IMR-90 (cell line): Measurements from ENCODE around the gene AAGAB. TPM values are rescaled to one million over a fixed set of nuclear protein-coding genes. Genes with fewer than 3 reads are reported as not detected.

Experiments
- ATAC-seq: fragments of 200-7000 bp; cut with Tn5 transposase; 2 replicates; pipeline ENCODE4 v1.9.1; 2020; ENCODE audit warnings: low read depth, mild to moderate bottlenecking, moderate library complexity
- BruUV-seq: library from RNA; stranded (reverse); fragments of 400-500 nt; replicated peaks from 2 replicates; lab custom pipeline; 2021; lab: Mats Ljungman, UMichigan
- CTCF ChIA-PET: fragments of 300-600 bp; formaldehyde crosslinking; extraction: SDS; loops from one replicate; lab custom pipeline; 2021; ENCODE audit warnings: antibody characterized with exemption; lab: Yijun Ruan, JAX
- POLR2A ChIA-PET: fragments of 300-600 bp; sonication (Branson Sonifier 250); formaldehyde crosslinking; loops from one replicate; lab custom pipeline; 2022; ENCODE audit warnings: antibody characterized with exemption; ENCODE audit not compliant: unreplicated experiment; lab: Charles Lee
- DNase-seq: peaks from one replicate; pipeline ENCODE4 v3.0.0; 2013
- H2AFZ ChIP-seq: replicated peaks from 2 replicates; pipeline ENCODE3; 2013; ENCODE audit warnings: low read length, mild to moderate bottlenecking; ENCODE audit not compliant: poor library complexity
- H2AK5ac ChIP-seq: 2 replicates; pipeline ENCODE4 v1.6.1; 2013; ENCODE audit warnings: low read depth, low read length, inconsistent platforms
- H2AK9ac ChIP-seq: replicated peaks from 2 replicates; pipeline ENCODE3; 2013; ENCODE audit warnings: mild to moderate bottlenecking, low read depth, low read length, moderate library complexity; ENCODE audit not compliant: poor library complexity
- H2BK120ac ChIP-seq: 2 replicates; pipeline ENCODE4 v1.6.1; 2013; ENCODE audit warnings: low read depth, low read length, inconsistent platforms
- H2BK15ac ChIP-seq: 3 replicates; pipeline ENCODE4 v1.6.1; 2013; ENCODE audit warnings: low read depth, low read length, inconsistent platforms
- H2BK20ac ChIP-seq: 2 replicates; pipeline ENCODE4 v1.6.1; 2013; ENCODE audit warnings: low read depth, mild to moderate bottlenecking, inconsistent platforms, low read length, moderate library complexity
- H2BK5ac ChIP-seq: 2 replicates; pipeline ENCODE4 v1.6.1; 2013; ENCODE audit warnings: mild to moderate bottlenecking, low read depth, low read length, inconsistent platforms; ENCODE audit not compliant: poor library complexity, severe bottlenecking
- H3K14ac ChIP-seq: replicated peaks from 2 replicates; pipeline ENCODE4 v1.6.1; 2013; ENCODE audit warnings: low read depth, low read length, inconsistent platforms
- H3K18ac ChIP-seq: 2 replicates; pipeline ENCODE4 v1.6.1; 2013; ENCODE audit warnings: low read depth, low read length, control low read depth
- H3K23ac ChIP-seq: 2 replicates; pipeline ENCODE4 v1.6.1; 2013; ENCODE audit warnings: low read depth, low read length, inconsistent platforms
- H3K27ac ChIP-seq: 2 replicates; pipeline ENCODE4 v1.5.1; 2013; ENCODE audit warnings: mild to moderate bottlenecking, control low read depth, low read length; ENCODE audit not compliant: insufficient read depth
- H3K27me3 ChIP-seq: 2 replicates; pipeline ENCODE4 v1.6.1; 2013; ENCODE audit warnings: low read length; ENCODE audit not compliant: control insufficient read depth, insufficient read depth
- H3K36me3 ChIP-seq: 2 replicates; pipeline ENCODE4 v1.6.1; 2013; ENCODE audit warnings: low read length, mixed read lengths; ENCODE audit not compliant: control insufficient read depth, insufficient read depth
- H3K4ac ChIP-seq: 2 replicates; pipeline ENCODE4 v1.6.1; 2013; ENCODE audit warnings: low read depth, low read length, inconsistent platforms
- H3K4me1 ChIP-seq: 2 replicates; pipeline ENCODE4 v1.6.1; 2013; ENCODE audit warnings: low read length, mixed read lengths; ENCODE audit not compliant: control insufficient read depth, insufficient read depth
- H3K4me2 ChIP-seq: 2 replicates; pipeline ENCODE4 v1.6.1; 2013; ENCODE audit warnings: low read depth, mild to moderate bottlenecking, control low read depth, low read length, moderate library complexity
- H3K4me3 ChIP-seq: 2 replicates; pipeline ENCODE4 v1.5.1; 2013; ENCODE audit warnings: low read depth, mild to moderate bottlenecking, control low read depth, low read length, moderate library complexity; ENCODE audit not compliant: insufficient read depth
- H3K56ac ChIP-seq: 2 replicates; pipeline ENCODE4 v1.6.1; 2013; ENCODE audit warnings: low read length, inconsistent platforms; ENCODE audit not compliant: insufficient read depth; ENCODE audit errors: extremely low read depth
- H3K79me1 ChIP-seq, 2 experiments: 2 replicates each; pipeline ENCODE4 v1.6.1; 2013; ENCODE audit warnings: low read length in 2 of 2, inconsistent platforms in 1 of 2, low read depth in 1 of 2
- H3K9ac ChIP-seq: 2 replicates; pipeline ENCODE4 v1.6.1; 2013; ENCODE audit warnings: low read depth, low read length, control low read depth
- H3K9me1 ChIP-seq: 2 replicates; pipeline ENCODE4 v1.6.1; 2013; ENCODE audit warnings: low read length, inconsistent platforms; ENCODE audit not compliant: insufficient read depth
- H3K9me3 ChIP-seq: 2 replicates; pipeline ENCODE4 v1.6.1; 2013; ENCODE audit warnings: low read length; ENCODE audit not compliant: control insufficient read depth, insufficient read depth
- H4K20me1 ChIP-seq: 2 replicates; pipeline ENCODE4 v1.6.1; 2013; ENCODE audit warnings: low read length, inconsistent platforms; ENCODE audit not compliant: insufficient read depth
- H4K5ac ChIP-seq: 2 replicates; pipeline ENCODE4 v1.6.1; 2013; ENCODE audit warnings: mild to moderate bottlenecking, low read depth, low read length, control low read depth
- H4K8ac ChIP-seq, 2 experiments: 2 replicates each; pipeline ENCODE4 v1.6.1; 2013; ENCODE audit warnings: low read depth in 2 of 2, low read length in 2 of 2, control low read depth in 1 of 2, inconsistent platforms in 1 of 2
- H4K91ac ChIP-seq: 2 replicates; pipeline ENCODE4 v1.6.1; 2013; ENCODE audit warnings: low read depth, low read length, inconsistent platforms; ENCODE audit not compliant: insufficient read depth
- CHD1 ChIP-seq: IDR thresholded peaks from 2 replicates; pipeline ENCODE4 v1.6.1; 2012; ENCODE audit warnings: low read depth, low read length, improper control_type of control experiment
- RCOR1 ChIP-seq: IDR thresholded peaks from 2 replicates; pipeline ENCODE4 v1.6.1; 2012; ENCODE audit warnings: mild to moderate bottlenecking, low read length, improper control_type of control experiment; ENCODE audit not compliant: insufficient replicate concordance
- WGBS, 2 experiments: methylation state at CpG; one replicate each; pipeline versions ENCODE4 v1.1.5 to v1.1.7; 2013; ENCODE audit warnings: missing lambda C conversion rate in 2 of 2; ENCODE audit not compliant: insufficient read length in 1 of 2; ENCODE audit errors: extremely low coverage in 2 of 2; 5-methylcytosine and 5-hydroxymethylcytosine counted together
- dilution Hi-C: fragments of 300-500 bp; cut with HindIII; formaldehyde crosslinking; loops from one replicate; pipeline ENCODE4 v1.14.3; 2018; ENCODE audit warnings: low sequenced_read_pairs; ENCODE audit not compliant: unreplicated experiment
- in situ Hi-C: fragments of 300-500 bp; cut with MboI; formaldehyde crosslinking; loops from 3 replicates; pipeline ENCODE4 v1.14.3; 2019; ENCODE audit warnings: low sequenced_read_pairs, inconsistent platforms, mixed read lengths
- intact Hi-C: fragments of 100-400 bp; cut with micrococcal nuclease; formaldehyde crosslinking; loops from 2 replicates; pipeline ENCODE4 v1.10.0; 2022
- polyA plus RNA-seq, 3 experiments: library from polyadenylated mRNA; depleted of rRNA; stranded (reverse); fragments of >200 nt; gene quantifications; 2 replicates each; pipeline ENCODE4 v1.2.3, GENCODE V29; 2012; ENCODE audit warnings: low replicate concordance in 1 of 3
- total RNA-seq: library from RNA; depleted of rRNA; stranded (reverse); fragments of >200 nt; gene quantifications from 2 replicates; pipeline ENCODE4 v1.2.3, GENCODE V29; 2012

The AAGAB gene
- total and polyA plus RNA-seq, 2 of the 4 experiments (the other 2 are of a cell fraction), result 26.1 to 69.7 TPM

DNA sequence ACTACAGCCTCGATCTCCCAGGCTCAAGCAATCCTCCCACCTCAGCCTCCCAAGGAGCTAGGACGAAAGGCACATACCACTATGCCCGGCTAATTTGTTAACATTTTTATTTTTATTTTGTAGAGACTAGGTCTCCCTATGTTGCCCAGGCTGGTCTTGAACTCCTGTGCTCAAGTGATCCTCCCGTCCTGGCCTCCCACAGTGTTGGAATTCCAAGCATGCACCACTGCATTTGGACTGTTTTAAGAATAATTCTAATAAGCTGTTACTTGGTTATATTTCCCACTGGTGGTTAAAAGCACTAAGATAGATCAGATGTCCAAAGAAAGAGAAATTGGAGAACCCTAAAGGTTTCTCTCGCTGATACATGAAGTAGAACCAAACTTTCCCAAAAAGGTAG is 3.1 kb downstream of the AAGAB start:
- no peak overlapping the region for H4K5ac ChIP-seq
- intact Hi-C loops (loop anchor here (5.0 kb wide), 1 partner anchor 39 kb away; no protein-coding TSS in a partner anchor), dilution Hi-C loops (no loop called here), in situ Hi-C loops (no loop called here)
- no peak overlapping the region for H4K8ac ChIP-seq
- H2BK120ac ChIP-seq, result no peak overlapping the region
- 0 out of 2 replicates have a peak, but pooled peaks cover 2% of the 10 kb centered on the region for H3K36me3 ChIP-seq
- H2BK15ac ChIP-seq, result no peak overlapping the region
- no peak overlapping the region for H2AFZ ChIP-seq
- 0 out of 2 replicates have a peak, but pooled peaks cover 4% of the 10 kb centered on the region for H3K9me1 ChIP-seq
- POLR2A ChIA-PET, result no interaction called here
- no peak overlapping the region for H2AK9ac ChIP-seq
- ATAC-seq (no peak), DNase-seq (no peak)
- no TSS peak for BruUV-seq
- no peak overlapping the region; the same call in 1 of the 2 replicates for H3K23ac ChIP-seq
- H2AK5ac ChIP-seq, result no peak overlapping the region
- H3K14ac ChIP-seq, result no peak overlapping the region
- H3K4me1 ChIP-seq, result peaks cover 2% of the 10 kb centered on the region; the same call in 1 of the 2 replicates
- no peak overlapping the region for H3K9ac ChIP-seq
- H3K4me3 ChIP-seq, result no peak overlapping the region
- no peak overlapping the region for H3K4me2 ChIP-seq
- CTCF ChIA-PET, result interaction anchor here (1.3 kb wide), 1 partner anchor 11 kb away, joined by 5 read pairs; no protein-coding TSS in a partner anchor
- H4K20me1 ChIP-seq, result peaks cover 4% of the 10 kb centered on the region; the same call in 1 of the 2 replicates
- H4K91ac ChIP-seq, result no peak overlapping the region
- no peak for TF ChIP-seq CHD1
- no peak for TF ChIP-seq RCOR1
- H3K27ac ChIP-seq, result no peak overlapping the region
- no peaks in the 10 kb centered on the region for H3K9me3 ChIP-seq
- WGBS, 2 experiments, result no CpG with 5 or more reads among the region's 5 CpGs
- H3K4ac ChIP-seq, result no peak overlapping the region
- H3K56ac ChIP-seq, result no peak overlapping the region
- peaks cover 15 to 70% of the 10 kb centered on the region in 2 experiments for H3K79me1 ChIP-seq
- no peak overlapping the region for H2BK20ac ChIP-seq
- no peak overlapping the region for H2BK5ac ChIP-seq
- H3K18ac ChIP-seq, result no peak overlapping the region
- no peaks in the 10 kb centered on the region for H3K27me3 ChIP-seq
